Spinal cord (tissue), 10 donors: ENCODE measurements around the gene SNX19. TPM values are rescaled to one million over a fixed set of nuclear protein-coding genes. Genes with fewer than 3 reads are reported as not detected.

Source experiments
- DNase-seq, 6 donors: peaks; one replicate each; pipeline versions ENCODE4 v3.0.0 to v3.0.0-alpha.2; 2013 to 2015; ENCODE audit warnings: low spot score in 6 of 6, low read depth in 4 of 6
- H3K27ac ChIP-seq: one replicate; pipeline ENCODE4 v1.5.1; 2013; ENCODE audit warnings: low read depth, low read length, control low read depth
- H3K27me3 ChIP-seq: one replicate; pipeline ENCODE4 v1.6.1; 2013; ENCODE audit warnings: low read length; ENCODE audit not compliant: control insufficient read depth, insufficient read depth
- H3K36me3 ChIP-seq: one replicate; pipeline ENCODE4 v1.6.1; 2013; ENCODE audit warnings: low read length; ENCODE audit not compliant: control insufficient read depth, insufficient read depth
- H3K4me1 ChIP-seq: one replicate; pipeline ENCODE4 v1.6.1; 2013; ENCODE audit warnings: low read length; ENCODE audit not compliant: control insufficient read depth, insufficient read depth
- H3K4me3 ChIP-seq: one replicate; pipeline ENCODE4 v1.5.1; 2013; ENCODE audit warnings: low read depth, low read length, control low read depth
- H3K9me3 ChIP-seq: one replicate; pipeline ENCODE4 v1.6.1; 2013; ENCODE audit warnings: low read length; ENCODE audit not compliant: control insufficient read depth, insufficient read depth
- WGBS: methylation state at CpG from one replicate; pipeline ENCODE4 v1.1.5; 2013; ENCODE audit warnings: missing lambda C conversion rate; ENCODE audit not compliant: insufficient coverage; 5-methylcytosine and 5-hydroxymethylcytosine counted together
- polyA plus RNA-seq, 2 donors: library from polyadenylated mRNA; unstranded; fragments of 120-200 nt; gene quantifications; one replicate each; pipeline ENCODE4 v1.2.1, GENCODE V29; 2013; ENCODE audit not compliant: insufficient read length in 2 of 2
- total RNA-seq, 2 donors: library from RNA; depleted of rRNA in 1 of 2; stranded (reverse); fragments of 120-200 nt in 1 of 2; fragments of >200 nt in 1 of 2; gene quantifications; one replicate each; pipeline versions ENCODE4 v1.2.3 to v1.2.4, GENCODE V29; 2013 to 2014
- donor health status: healthy.

Gene SNX19
- total and polyA plus RNA-seq, 4 donors: 47.1 to 64.4 (median 53.3) TPM

GRCh38 chr11:130894322-130895025, 21.8 kb downstream of the SNX19 start:
- no peak overlapping the region for H3K27ac ChIP-seq

DNA sequence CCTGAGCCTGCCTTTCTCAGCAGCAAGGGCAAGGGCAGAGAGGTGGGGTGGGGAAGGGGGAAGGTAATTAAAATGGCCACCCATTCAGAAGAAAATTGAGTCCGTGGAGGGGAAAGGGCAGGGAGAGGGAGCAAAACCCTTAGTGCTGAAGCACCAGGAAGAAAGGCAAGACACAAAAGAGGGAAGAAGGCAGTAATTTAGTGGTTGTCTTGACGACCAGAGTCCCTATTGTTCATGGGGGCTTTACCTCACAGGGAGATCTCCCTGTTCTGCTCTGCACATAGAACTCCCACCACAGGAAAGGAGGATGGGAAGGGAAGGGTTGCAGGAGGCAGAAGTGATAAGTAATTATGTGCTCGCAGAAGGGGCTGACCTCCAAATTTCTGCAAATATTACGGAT, 23.4 kb downstream of the SNX19 start:
- Histone ChIP-seq H3K4me1 (no peaks in the 10 kb centered on the region), H3K9me3 (no peaks in the 10 kb centered on the region), H3K36me3 (peaks cover 30% of the 10 kb centered on the region), H3K4me3 (no peak overlapping the region), H3K27me3 (no peaks in the 10 kb centered on the region), H3K27ac (no peak overlapping the region)
- WGBS: 32% methylated on average over 3 of the region's 4 CpGs
- peak in 1 of 6 donors; percentile 35 for DNase-seq

More at GRCh38 chr11:130894322-130895025, 21.8 kb downstream of the SNX19 start:
- peak; percentile 49 to 96 (median 74) for DNase-seq
- WGBS: no CpG with 5 or more reads among the region's 6 CpGs
- Histone ChIP-seq H3K4me3 (no peak overlapping the region), H3K9me3 (no peaks in the 10 kb centered on the region), H3K27me3 (no peaks in the 10 kb centered on the region), H3K36me3 (peaks cover 30% of the 10 kb centered on the region), H3K4me1 (no peaks in the 10 kb centered on the region)

DNA sequence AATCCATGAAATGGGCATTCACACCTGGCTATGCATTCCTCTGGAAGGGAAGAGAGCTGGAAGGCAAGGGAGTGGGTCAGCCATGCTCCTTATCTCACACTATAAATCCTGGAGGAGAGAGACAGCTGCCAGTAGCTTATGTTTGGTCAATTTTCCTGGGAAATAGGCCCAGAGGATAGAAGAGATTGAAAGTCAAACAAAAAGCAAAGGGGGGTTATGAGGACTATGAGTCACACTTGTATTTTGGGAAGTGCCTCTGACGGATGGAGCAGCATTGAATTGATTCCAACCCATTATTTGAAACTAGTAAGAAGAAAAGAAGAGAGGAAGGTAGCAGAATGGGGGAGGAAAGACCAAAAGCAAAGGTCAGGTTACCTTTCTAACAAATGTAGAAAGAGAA, 25.0 kb downstream of the SNX19 start:
- 50% methylated on average over 1 of the region's 1 CpG for WGBS
- H3K27me3 ChIP-seq: no peaks in the 10 kb centered on the region
- peaks cover 17% of the 10 kb centered on the region for H3K36me3 ChIP-seq
- no peak overlapping the region for H3K4me3 ChIP-seq
- H3K27ac ChIP-seq: no peak overlapping the region
- no peaks in the 10 kb centered on the region for H3K9me3 ChIP-seq
- H3K4me1 ChIP-seq: no peaks in the 10 kb centered on the region
- DNase-seq: no peak

DNA sequence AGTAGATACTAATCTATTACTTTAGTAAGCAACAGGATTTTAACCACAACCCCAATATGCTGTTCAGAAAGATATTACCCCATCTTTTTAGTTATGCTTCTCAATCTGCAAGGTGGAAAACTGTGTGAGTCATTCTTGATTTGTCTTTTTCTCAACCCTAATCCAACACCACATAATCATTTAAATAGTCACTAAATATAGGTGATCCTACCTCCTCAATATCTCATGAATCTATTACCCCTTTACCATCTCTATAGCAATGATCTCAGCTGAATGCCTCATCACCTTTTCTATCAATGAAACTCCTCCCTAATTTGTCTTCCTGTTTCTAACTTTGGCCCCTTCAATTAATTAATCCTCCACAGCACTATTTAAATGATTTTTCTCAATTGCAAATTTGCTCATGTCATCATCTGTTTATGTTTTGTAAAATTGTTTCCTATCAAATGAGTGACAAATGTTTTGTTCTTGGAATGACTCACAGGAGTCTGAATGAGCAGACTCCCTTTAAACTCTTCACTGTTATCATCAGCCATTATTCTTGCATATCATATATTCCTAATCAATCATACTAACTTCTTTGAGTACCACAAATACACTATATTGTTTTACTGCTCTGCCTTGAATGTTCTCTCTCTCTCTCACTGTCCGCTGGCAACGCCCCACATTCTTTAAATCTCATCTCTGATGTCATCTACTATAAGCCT, 26.1 kb downstream of the SNX19 start:
- WGBS: 100% methylated on average over 2 of the region's 2 CpGs
- Histone ChIP-seq H3K36me3 (peaks cover 15% of the 10 kb centered on the region), H3K4me1 (no peaks in the 10 kb centered on the region), H3K27me3 (no peaks in the 10 kb centered on the region), H3K9me3 (no peaks in the 10 kb centered on the region), H3K4me3 (no peak overlapping the region), H3K27ac (no peak overlapping the region)
- DNase-seq: no peak

DNA sequence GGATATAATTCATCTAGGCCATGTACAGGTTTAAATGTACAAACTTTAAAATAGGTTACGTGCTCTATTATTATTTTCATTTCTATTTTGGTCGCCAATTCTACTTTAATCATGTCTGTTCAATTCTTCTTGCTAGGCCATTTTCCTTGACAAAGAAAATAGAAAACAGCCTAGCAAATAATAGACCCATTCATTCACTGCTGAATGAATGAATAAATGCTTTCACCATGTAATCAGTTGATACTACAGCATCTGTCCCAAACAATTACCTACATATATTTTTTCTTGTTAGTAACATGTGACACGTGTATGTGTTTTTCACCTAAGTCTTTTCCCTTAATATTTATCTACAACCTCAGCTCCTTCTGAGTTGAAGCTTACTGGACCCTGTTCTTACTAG, 27.5 kb downstream of the SNX19 start:
- Histone ChIP-seq H3K27me3 (no peaks in the 10 kb centered on the region), H3K4me3 (no peak overlapping the region), H3K4me1 (no peaks in the 10 kb centered on the region), H3K9me3 (no peaks in the 10 kb centered on the region), H3K36me3 (peaks cover 10% of the 10 kb centered on the region), H3K27ac (no peak overlapping the region)
- DNase-seq: no peak
- 67% methylated on average over 1 of the region's 3 CpGs for WGBS

GRCh38 chr11:130886704-130887103, 29.6 kb downstream of the SNX19 start:
- Histone ChIP-seq H3K27ac (no peak overlapping the region), H3K9me3 (no peaks in the 10 kb centered on the region), H3K27me3 (no peaks in the 10 kb centered on the region), H3K4me1 (no peaks in the 10 kb centered on the region), H3K4me3 (no peak overlapping the region), H3K36me3 (peaks cover 13% of the 10 kb centered on the region)
- DNase-seq: no peak
- WGBS: 63% methylated on average over 2 of the region's 2 CpGs

DNA sequence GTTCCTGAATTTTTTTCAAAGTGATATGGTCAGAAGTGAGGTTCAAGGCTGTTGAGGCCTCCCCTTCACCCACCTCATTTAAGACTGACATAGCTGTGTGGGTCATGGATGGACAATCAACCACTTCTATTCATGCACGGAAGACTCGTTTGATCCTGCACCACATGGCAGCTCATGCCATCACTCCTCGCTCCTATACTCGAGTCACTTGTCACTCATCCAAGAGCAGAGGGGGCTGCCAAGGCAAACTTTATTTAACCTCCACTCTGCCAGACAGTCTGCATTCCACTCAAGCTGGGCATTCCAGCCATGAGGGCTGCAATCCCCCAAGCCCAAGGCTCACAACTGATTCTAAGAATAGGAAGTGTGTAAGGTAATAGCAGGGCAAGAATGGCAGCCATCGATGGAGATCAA, 34.1 kb downstream of the SNX19 start:
- Histone ChIP-seq H3K36me3 (peaks cover 34% of the 10 kb centered on the region), H3K27ac (no peak overlapping the region), H3K4me3 (no peak overlapping the region), H3K9me3 (no peaks in the 10 kb centered on the region), H3K4me1 (no peaks in the 10 kb centered on the region), H3K27me3 (no peaks in the 10 kb centered on the region)
- no peak for DNase-seq
- 33% methylated on average over 5 of the region's 5 CpGs for WGBS

- no peak for DNase-seq
- Histone ChIP-seq H3K27me3 (no peaks in the 10 kb centered on the region), H3K36me3 (peaks cover 37% of the 10 kb centered on the region), H3K4me3 (no peak overlapping the region), H3K27ac (no peak overlapping the region), H3K9me3 (no peaks in the 10 kb centered on the region), H3K4me1 (no peaks in the 10 kb centered on the region)
- 93% methylated on average over 3 of the region's 7 CpGs for WGBS
Observed at GRCh38 chr11:130881475-130882137, 34.7 kb downstream of the SNX19 start.

DNA sequence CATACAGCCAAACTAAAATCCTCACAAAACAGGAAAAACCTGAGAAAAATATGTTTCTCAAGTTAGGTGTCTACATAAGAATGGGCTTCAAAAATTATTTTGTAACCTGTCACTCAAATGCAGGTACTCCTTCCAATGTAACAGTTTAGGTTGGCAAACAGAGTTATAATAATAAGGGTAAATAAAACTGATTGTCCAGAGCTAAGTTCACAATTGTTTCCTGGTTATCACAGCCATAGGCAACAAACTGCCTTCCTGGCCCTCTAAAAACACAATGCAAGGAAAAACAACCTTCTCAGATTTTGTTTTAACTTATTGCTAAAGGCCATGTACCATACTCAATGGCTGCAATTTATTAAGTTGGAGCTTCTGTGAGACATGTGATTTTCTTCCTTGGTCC, 36.4 kb downstream of the SNX19 start:
- Histone ChIP-seq H3K27ac (no peak overlapping the region), H3K9me3 (no peaks in the 10 kb centered on the region), H3K27me3 (no peaks in the 10 kb centered on the region), H3K4me1 (no peaks in the 10 kb centered on the region), H3K4me3 (no peak overlapping the region), H3K36me3 (peaks cover 37% of the 10 kb centered on the region)
- DNase-seq: no peak
